ENCODE results near the gene ATP10A.
"Not testable (repeated sequence)": the region's sequence is repeated elsewhere in the genome, so short reads cannot be mapped to it uniquely, and the experiment has no call there.

Gene ATP10A

GRCh38 chr15:25766417-25766816, 96.7 kb downstream of the ATP10A start:
- ATAC-seq (replicated peaks; ENCODE audit: extremely low read depth, poor library complexity, severe bottlenecking) (no peak), DNase-seq (ENCODE audit: low spot score in 2 of 2) (no peak)
- no peak overlapping the region for H3K4me3 Mint-ChIP-seq
- no peak overlapping the region for H3K27ac Mint-ChIP-seq (ENCODE audit: low read depth)
- no peaks in the 10 kb centered on the region for H3K9me3 Mint-ChIP-seq
- H3K36me3 Mint-ChIP-seq (ENCODE audit: insufficient read depth): peaks cover 7% of the 10 kb centered on the region
- H3K27me3 Mint-ChIP-seq: no peaks in the 10 kb centered on the region
- no peaks in the 10 kb centered on the region for H3K4me1 Mint-ChIP-seq

- no peak overlapping the region for H3K27ac Mint-ChIP-seq (ENCODE audit: low read depth)
- H3K27me3 Mint-ChIP-seq: no peaks in the 10 kb centered on the region
Measured at GRCh38 chr15:25764980-25765735, 98.0 kb downstream of the ATP10A start.

GRCh38 chr15:25763954-25764353, 99.2 kb downstream of the ATP10A start:
- ATAC-seq (replicated peaks; ENCODE audit: extremely low read depth, poor library complexity, severe bottlenecking) (no peak), DNase-seq (ENCODE audit: low spot score in 2 of 2) (no peak)
- Mint-ChIP-seq H3K36me3 (ENCODE audit: insufficient read depth) (peaks cover 7% of the 10 kb centered on the region), H3K4me3 (no peak overlapping the region), H3K4me1 (peaks cover 1% of the 10 kb centered on the region), H3K27ac (ENCODE audit: low read depth) (no peak overlapping the region), H3K27me3 (no peaks in the 10 kb centered on the region), H3K9me3 (no peaks in the 10 kb centered on the region)

More at GRCh38 chr15:25764980-25765735, 98.0 kb downstream of the ATP10A start:
- H3K4me3 Mint-ChIP-seq: no peak overlapping the region
- DNase-seq (ENCODE audit: low spot score in 2 of 2) (no peak), ATAC-seq (replicated peaks; ENCODE audit: extremely low read depth, poor library complexity, severe bottlenecking) (no peak)
- H3K9me3 Mint-ChIP-seq: no peaks in the 10 kb centered on the region
- no peaks in the 10 kb centered on the region for H3K4me1 Mint-ChIP-seq
- peaks cover 7% of the 10 kb centered on the region for H3K36me3 Mint-ChIP-seq (ENCODE audit: insufficient read depth)

GRCh38 chr15:25763331-25763751, 99.8 kb downstream of the ATP10A start:
- peaks cover 7% of the 10 kb centered on the region for H3K36me3 Mint-ChIP-seq (ENCODE audit: insufficient read depth)
- ATAC-seq (replicated peaks; ENCODE audit: extremely low read depth, poor library complexity, severe bottlenecking): no peak

GRCh38 chr15:25761971-25762662, 101.0 kb downstream of the ATP10A start:
- H3K4me1 Mint-ChIP-seq: peaks cover 5% of the 10 kb centered on the region
- no peak overlapping the region for H3K27ac Mint-ChIP-seq (ENCODE audit: low read depth)
- DNase-seq (ENCODE audit: low spot score in 2 of 2) (no peak), ATAC-seq (replicated peaks; ENCODE audit: extremely low read depth, poor library complexity, severe bottlenecking) (no peak)
- peaks cover 7% of the 10 kb centered on the region for H3K36me3 Mint-ChIP-seq (ENCODE audit: insufficient read depth)
- no peaks in the 10 kb centered on the region for H3K9me3 Mint-ChIP-seq
- H3K4me3 Mint-ChIP-seq: no peak overlapping the region
- H3K27me3 Mint-ChIP-seq: no peaks in the 10 kb centered on the region

More at GRCh38 chr15:25763331-25763751, 99.8 kb downstream of the ATP10A start:
- no peak for DNase-seq (ENCODE audit: low spot score in 2 of 2)
- no peak overlapping the region for H3K4me3 Mint-ChIP-seq
- H3K9me3 Mint-ChIP-seq: no peaks in the 10 kb centered on the region
- H3K4me1 Mint-ChIP-seq: peaks cover 5% of the 10 kb centered on the region
- H3K27ac Mint-ChIP-seq (ENCODE audit: low read depth): no peak overlapping the region
- H3K27me3 Mint-ChIP-seq: no peaks in the 10 kb centered on the region

GRCh38 chr15:25759421-25759820, 103.7 kb downstream of the ATP10A start:
- ATAC-seq (replicated peaks; ENCODE audit: extremely low read depth, poor library complexity, severe bottlenecking) (no peak), DNase-seq (ENCODE audit: low spot score in 2 of 2) (no peak)
- Mint-ChIP-seq H3K4me3 (no peak overlapping the region), H3K36me3 (ENCODE audit: insufficient read depth) (peaks cover 2% of the 10 kb centered on the region), H3K27ac (ENCODE audit: low read depth) (no peak overlapping the region), H3K9me3 (no peaks in the 10 kb centered on the region), H3K27me3 (no peaks in the 10 kb centered on the region), H3K4me1 (peaks cover 5% of the 10 kb centered on the region)

- not testable (repeated sequence) for H3K4me1 Mint-ChIP-seq; H3K9me3 Mint-ChIP-seq; H3K4me3 Mint-ChIP-seq; H3K36me3 Mint-ChIP-seq (ENCODE audit: insufficient read depth); DNase-seq (ENCODE audit: low spot score in 2 of 2); H3K27me3 Mint-ChIP-seq; ATAC-seq (replicated peaks; ENCODE audit: extremely low read depth, poor library complexity, severe bottlenecking)
- peak overlapping the region; percentile 21 for H3K27ac Mint-ChIP-seq (ENCODE audit: low read depth)
Measured at GRCh38 chr15:25758612-25759011, 104.5 kb downstream of the ATP10A start.

GRCh38 chr15:25743548-25744275, 119.4 kb downstream of the ATP10A start:
- no peak overlapping the region for H3K4me3 Mint-ChIP-seq
- no peaks in the 10 kb centered on the region for H3K36me3 Mint-ChIP-seq (ENCODE audit: insufficient read depth)
- H3K4me1 Mint-ChIP-seq: peaks cover 12% of the 10 kb centered on the region
- ATAC-seq (replicated peaks; ENCODE audit: extremely low read depth, poor library complexity, severe bottlenecking) (no peak), DNase-seq (ENCODE audit: low spot score in 2 of 2) (no peak)
- no peak overlapping the region for H3K27ac Mint-ChIP-seq (ENCODE audit: low read depth)
- H3K9me3 Mint-ChIP-seq: no peaks in the 10 kb centered on the region
- no peaks in the 10 kb centered on the region for H3K27me3 Mint-ChIP-seq

- no peak for ATAC-seq (replicated peaks; ENCODE audit: extremely low read depth, poor library complexity, severe bottlenecking)
- no peaks in the 10 kb centered on the region for H3K36me3 Mint-ChIP-seq (ENCODE audit: insufficient read depth)
- H3K4me1 Mint-ChIP-seq: peaks cover 12% of the 10 kb centered on the region
- H3K27ac Mint-ChIP-seq (ENCODE audit: low read depth): no peak overlapping the region
- no peaks in the 10 kb centered on the region for H3K27me3 Mint-ChIP-seq
- H3K9me3 Mint-ChIP-seq: no peaks in the 10 kb centered on the region
- no peak overlapping the region for H3K4me3 Mint-ChIP-seq
- DNase-seq (ENCODE audit: low spot score in 2 of 2): no peak
Measured at GRCh38 chr15:25742776-25743547, 120.2 kb downstream of the ATP10A start.

GRCh38 chr15:25742041-25742730, 120.9 kb downstream of the ATP10A start:
- Mint-ChIP-seq H3K4me3 (no peak overlapping the region), H3K27me3 (no peaks in the 10 kb centered on the region), H3K27ac (ENCODE audit: low read depth) (no peak overlapping the region), H3K4me1 (peaks cover 12% of the 10 kb centered on the region), H3K9me3 (no peaks in the 10 kb centered on the region), H3K36me3 (ENCODE audit: insufficient read depth) (no peaks in the 10 kb centered on the region)
- no peak for ATAC-seq (replicated peaks; ENCODE audit: extremely low read depth, poor library complexity, severe bottlenecking)
- DNase-seq (ENCODE audit: low spot score in 2 of 2): no peak

GRCh38 chr15:25741256-25741580, 121.9 kb downstream of the ATP10A start:
- Mint-ChIP-seq H3K27me3 (no peaks in the 10 kb centered on the region), H3K36me3 (ENCODE audit: insufficient read depth) (no peaks in the 10 kb centered on the region), H3K9me3 (no peaks in the 10 kb centered on the region), H3K27ac (ENCODE audit: low read depth) (no peak overlapping the region), H3K4me1 (peaks cover 12% of the 10 kb centered on the region), H3K4me3 (no peak overlapping the region)
- ATAC-seq (replicated peaks; ENCODE audit: extremely low read depth, poor library complexity, severe bottlenecking) (no peak), DNase-seq (ENCODE audit: low spot score in 2 of 2) (no peak)

All from central memory CD8-positive, alpha-beta T cell (primary cell).